Measurements from ENCODE around the gene SH2D4B. TPM values are rescaled to one million over a fixed set of nuclear protein-coding genes. Genes with fewer than 3 reads are reported as not detected.

The SH2D4B gene
- 0.10 TPM for total RNA-seq

- peaks cover 20% of the 10 kb centered on the region for H3K4me1 ChIP-seq (ENCODE audit: insufficient read depth, low read length)
- H3K4me3 ChIP-seq (ENCODE audit: low read length): no peak within 1 kb of the TSS
- H3K9me3 ChIP-seq (ENCODE audit: low read depth, low read length): no peaks in the 10 kb centered on the region
- no peaks in the 10 kb centered on the region for H3K27me3 ChIP-seq (ENCODE audit: insufficient read depth, low read length)
These were observed at the start of gene SH2D4B for GRCh38 chr10:80537736-80538480. Gene SH2D4B, plus strand, starts transcription at chr10:80537902. Its CDS starts 430 bp downstream, at chr10:80538332.

GRCh38 chr10:80488539-80489066 is 49.1 kb upstream of the SH2D4B start:
- Histone ChIP-seq H3K9me3 (ENCODE audit: low read depth, low read length) (no peaks in the 10 kb centered on the region), H3K4me1 (ENCODE audit: insufficient read depth, low read length) (peaks cover 100% of the 10 kb centered on the region), H3K27me3 (ENCODE audit: insufficient read depth, low read length) (no peaks in the 10 kb centered on the region), H3K4me3 (ENCODE audit: low read length) (no peak overlapping the region)

- peaks cover 100% of the 10 kb centered on the region for H3K4me1 ChIP-seq (ENCODE audit: insufficient read depth, low read length)
- H3K27me3 ChIP-seq (ENCODE audit: insufficient read depth, low read length): no peaks in the 10 kb centered on the region
- H3K4me3 ChIP-seq (ENCODE audit: low read length): no peak overlapping the region
- no peaks in the 10 kb centered on the region for H3K9me3 ChIP-seq (ENCODE audit: low read depth, low read length)
These were observed 48.2 kb upstream of the SH2D4B start for GRCh38 chr10:80489371-80490112.

GRCh38 chr10:80491251-80492102 is 46.2 kb upstream of the SH2D4B start:
- Histone ChIP-seq H3K9me3 (ENCODE audit: low read depth, low read length) (no peaks in the 10 kb centered on the region), H3K4me1 (ENCODE audit: insufficient read depth, low read length) (peaks cover 99% of the 10 kb centered on the region), H3K27me3 (ENCODE audit: insufficient read depth, low read length) (no peaks in the 10 kb centered on the region), H3K4me3 (ENCODE audit: low read length) (no peak overlapping the region)

- Histone ChIP-seq H3K4me3 (ENCODE audit: low read length) (no peak overlapping the region), H3K9me3 (ENCODE audit: low read depth, low read length) (no peaks in the 10 kb centered on the region), H3K27me3 (ENCODE audit: insufficient read depth, low read length) (no peaks in the 10 kb centered on the region), H3K4me1 (ENCODE audit: insufficient read depth, low read length) (peaks cover 96% of the 10 kb centered on the region)
These were observed 44.7 kb upstream of the SH2D4B start for GRCh38 chr10:80492848-80493521.

- Histone ChIP-seq H3K9me3 (ENCODE audit: low read depth, low read length) (no peaks in the 10 kb centered on the region), H3K27me3 (ENCODE audit: insufficient read depth, low read length) (no peaks in the 10 kb centered on the region), H3K4me3 (ENCODE audit: low read length) (no peak overlapping the region), H3K4me1 (ENCODE audit: insufficient read depth, low read length) (peaks cover 96% of the 10 kb centered on the region)
These were observed 44.1 kb upstream of the SH2D4B start for GRCh38 chr10:80493522-80494051.

- Histone ChIP-seq H3K9me3 (ENCODE audit: low read depth, low read length) (no peaks in the 10 kb centered on the region), H3K27me3 (ENCODE audit: insufficient read depth, low read length) (no peaks in the 10 kb centered on the region), H3K4me3 (ENCODE audit: low read length) (no peak overlapping the region), H3K4me1 (ENCODE audit: insufficient read depth, low read length) (peaks cover 96% of the 10 kb centered on the region)
These were observed 41.0 kb upstream of the SH2D4B start for GRCh38 chr10:80496555-80497172.

- Histone ChIP-seq H3K4me3 (ENCODE audit: low read length) (no peak overlapping the region), H3K9me3 (ENCODE audit: low read depth, low read length) (no peaks in the 10 kb centered on the region), H3K4me1 (ENCODE audit: insufficient read depth, low read length) (peaks cover 96% of the 10 kb centered on the region), H3K27me3 (ENCODE audit: insufficient read depth, low read length) (no peaks in the 10 kb centered on the region)
These were observed 40.3 kb upstream of the SH2D4B start for GRCh38 chr10:80497187-80498077.

- Histone ChIP-seq H3K4me1 (ENCODE audit: insufficient read depth, low read length) (peaks cover 96% of the 10 kb centered on the region), H3K4me3 (ENCODE audit: low read length) (no peak overlapping the region), H3K9me3 (ENCODE audit: low read depth, low read length) (no peaks in the 10 kb centered on the region)
These were observed 39.4 kb upstream of the SH2D4B start for GRCh38 chr10:80498078-80498832.

GRCh38 chr10:80498833-80499741 is 38.6 kb upstream of the SH2D4B start:
- Histone ChIP-seq H3K4me1 (ENCODE audit: insufficient read depth, low read length) (peaks cover 96% of the 10 kb centered on the region), H3K4me3 (ENCODE audit: low read length) (no peak overlapping the region), H3K27me3 (ENCODE audit: insufficient read depth, low read length) (no peaks in the 10 kb centered on the region), H3K9me3 (ENCODE audit: low read depth, low read length) (no peaks in the 10 kb centered on the region)

More at GRCh38 chr10:80498078-80498832, 39.4 kb upstream of the SH2D4B start:
- no peaks in the 10 kb centered on the region for H3K27me3 ChIP-seq (ENCODE audit: insufficient read depth, low read length)

GRCh38 chr10:80500572-80501380 is 36.9 kb upstream of the SH2D4B start:
- no peaks in the 10 kb centered on the region for H3K27me3 ChIP-seq (ENCODE audit: insufficient read depth, low read length)
- H3K4me3 ChIP-seq (ENCODE audit: low read length): no peak overlapping the region
- H3K4me1 ChIP-seq (ENCODE audit: insufficient read depth, low read length): peaks cover 96% of the 10 kb centered on the region
- no peaks in the 10 kb centered on the region for H3K9me3 ChIP-seq (ENCODE audit: low read depth, low read length)
